SK-N-SH (cell line): ENCODE results near the gene NOL4L.

Source experiments
- CHD2 ChIP-seq: fragments of 150-350 bp; IDR thresholded peaks from 2 replicates; pipeline ENCODE4 v1.6.1; 2018; ENCODE audit warnings: low read length; ENCODE audit not compliant: partially characterized antibody
- EP300 ChIP-seq, 2 experiments: IDR thresholded peaks; 2 replicates each; pipeline versions ENCODE4 v1.4.0 to v1.6.1; 2012; ENCODE audit warnings: borderline replicate concordance in 1 of 2, low read depth in 1 of 2, low read length in 1 of 2
- FOXM1 ChIP-seq: IDR thresholded peaks from 2 replicates; pipeline ENCODE4 v1.4.0; 2012; ENCODE audit warnings: low read depth, mild to moderate bottlenecking
- POLR2AphosphoS5 ChIP-seq: IDR thresholded peaks from 2 replicates; pipeline ENCODE4 v1.6.1; 2012; ENCODE audit warnings: low read depth, low read length
- SIN3A ChIP-seq: IDR thresholded peaks from 2 replicates; pipeline ENCODE4 v1.6.1; 2012; ENCODE audit warnings: low read depth, mild to moderate bottlenecking, low read length, moderate library complexity, borderline replicate concordance
- TF ChIP-seq, protein P1 (sequence below): fragments of 200-600 bp; sonication (generic); IDR thresholded peaks from 2 replicates; pipeline ENCODE4 v1.6.1; 2017; ENCODE audit warnings: antibody characterized with exemption, mild to moderate bottlenecking, moderate library complexity

DNA sequence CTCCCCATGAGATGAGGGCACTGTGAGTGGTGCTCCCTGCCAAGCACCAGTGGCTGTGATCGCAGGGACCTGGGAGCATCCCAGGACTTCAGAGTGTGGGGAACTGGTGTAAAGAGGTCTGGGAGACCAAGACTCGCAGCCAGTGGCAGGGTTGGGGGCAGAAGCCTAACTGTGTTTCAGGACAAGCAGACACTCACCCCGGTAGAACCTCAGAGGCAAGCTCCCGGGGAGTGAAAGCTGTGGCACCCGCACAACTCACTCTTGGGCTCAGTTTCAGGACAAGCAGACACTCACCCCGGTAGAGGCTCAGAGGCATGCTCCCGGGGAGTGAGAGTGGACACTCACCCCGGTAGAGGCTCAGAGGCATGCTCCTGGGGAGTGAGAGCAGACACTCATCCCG is 114.2 kb downstream of the NOL4L start:
- TF ChIP-seq POLR2AphosphoS5 (no peak), CHD2 (no peak), EP300 (IDR thresholded peaks at IDR 0.05; ENCODE audit: borderline replicate concordance in 1 of 2, low read depth in 1 of 2, low read length in 1 of 2) (no peak), FOXM1 (no peak), SIN3A (no peak)
- TF ChIP-seq, protein P1, sequence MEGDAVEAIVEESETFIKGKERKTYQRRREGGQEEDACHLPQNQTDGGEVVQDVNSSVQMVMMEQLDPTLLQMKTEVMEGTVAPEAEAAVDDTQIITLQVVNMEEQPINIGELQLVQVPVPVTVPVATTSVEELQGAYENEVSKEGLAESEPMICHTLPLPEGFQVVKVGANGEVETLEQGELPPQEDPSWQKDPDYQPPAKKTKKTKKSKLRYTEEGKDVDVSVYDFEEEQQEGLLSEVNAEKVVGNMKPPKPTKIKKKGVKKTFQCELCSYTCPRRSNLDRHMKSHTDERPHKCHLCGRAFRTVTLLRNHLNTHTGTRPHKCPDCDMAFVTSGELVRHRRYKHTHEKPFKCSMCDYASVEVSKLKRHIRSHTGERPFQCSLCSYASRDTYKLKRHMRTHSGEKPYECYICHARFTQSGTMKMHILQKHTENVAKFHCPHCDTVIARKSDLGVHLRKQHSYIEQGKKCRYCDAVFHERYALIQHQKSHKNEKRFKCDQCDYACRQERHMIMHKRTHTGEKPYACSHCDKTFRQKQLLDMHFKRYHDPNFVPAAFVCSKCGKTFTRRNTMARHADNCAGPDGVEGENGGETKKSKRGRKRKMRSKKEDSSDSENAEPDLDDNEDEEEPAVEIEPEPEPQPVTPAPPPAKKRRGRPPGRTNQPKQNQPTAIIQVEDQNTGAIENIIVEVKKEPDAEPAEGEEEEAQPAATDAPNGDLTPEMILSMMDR: no peak
